Vagina (tissue), 2 donors: ENCODE data around the gene CYP21A2. TPM values are rescaled to one million over a fixed set of nuclear protein-coding genes. Genes with fewer than 3 reads are reported as not detected.

Experiments
- DNase-seq, 2 donors: peaks; one replicate each; pipeline ENCODE4 v3.0.0-alpha.2; 2017; ENCODE audit errors: extremely low spot score in 2 of 2
- H3K27ac ChIP-seq: fragments of 200-600 bp; sonication (generic); one replicate; pipeline ENCODE4 v1.5.1; 2019
- H3K27me3 ChIP-seq: fragments of 200-600 bp; sonication (generic); one replicate; pipeline ENCODE4 v1.5.1; 2019
- H3K36me3 ChIP-seq, 2 donors: fragments of 200-600 bp; sonication (generic); one replicate each; pipeline ENCODE4 v1.5.1; 2017 to 2019
- H3K4me1 ChIP-seq: fragments of 200-600 bp; sonication (generic); one replicate; pipeline ENCODE4 v1.5.1; 2019
- H3K4me3 ChIP-seq, 2 donors: fragments of 200-600 bp; sonication (generic); 1 replicate in 1 of 2; 2 replicates in 1 of 2; pipeline ENCODE4 v1.5.1; 2016 to 2019
- H3K9me3 ChIP-seq: fragments of 200-600 bp; sonication (generic); one replicate; pipeline ENCODE4 v1.5.1; 2019
- CTCF ChIP-seq, 3 experiments: fragments of 450-650 bp in 2 of 3; fragments of 200-600 bp in 1 of 3; sonication (generic) in 1 of 3; IDR thresholded peaks; one replicate each; pipeline ENCODE4 v1.5.1; 2017 to 2019; ENCODE audit warnings: antibody characterized with exemption in 3 of 3, mild to moderate bottlenecking in 2 of 3, moderate library complexity in 2 of 3
- POLR2A ChIP-seq, 2 donors: fragments of 450-650 bp; IDR thresholded peaks; one replicate each; pipeline ENCODE4 v1.6.1; 2017; ENCODE audit warnings: antibody characterized with exemption in 2 of 2, mild to moderate bottlenecking in 2 of 2, moderate library complexity in 2 of 2
- POLR2AphosphoS5 ChIP-seq, 2 donors: sonication (generic); formaldehyde crosslinking; IDR thresholded peaks; one replicate each; pipeline ENCODE4 v1.9.0; 2017; ENCODE audit warnings: antibody characterized with exemption in 2 of 2, mild to moderate bottlenecking in 2 of 2, low read depth in 1 of 2; ENCODE audit not compliant: insufficient read depth in 1 of 2
- intact Hi-C: fragments of 100-400 bp; cut with DNase I; formaldehyde crosslinking; loops from one replicate; pipeline ENCODE4 v1.15.1; 2023
- small RNA-seq: library from RNA; depleted of rRNA; stranded (forward); fragments of <200 nt; gene quantifications from one replicate; pipeline ENCODE3, GENCODE V24; 2016
- total RNA-seq: library from RNA; depleted of rRNA; stranded (reverse); fragments of >200 nt; gene quantifications from one replicate; pipeline ENCODE4 v1.2.3, GENCODE V29; 2016

Gene CYP21A2
- total RNA-seq, 1 donor from 2014 or later: 9.3 TPM

- DNase-seq: no peak
- intact Hi-C loops: loop anchor here (2.0 kb wide), 1 partner anchor 23 kb away; no protein-coding TSS in a partner anchor
- H3K9me3 ChIP-seq: no peaks in the 10 kb centered on the region
Measured at GRCh38 chr6:32087574-32088486, 49.6 kb downstream of the CYP21A2 start.

GRCh38 chr6:32088487-32089049 is 50.4 kb downstream of the CYP21A2 start:
- peaks cover 0 to 4% of the 10 kb centered on the region in 2 donors for H3K36me3 ChIP-seq
- H3K4me1 ChIP-seq: peaks cover 41% of the 10 kb centered on the region
- H3K27me3 ChIP-seq: no peaks in the 10 kb centered on the region
- no peak for DNase-seq
- intact Hi-C loops: no loop called here
- TF ChIP-seq POLR2AphosphoS5 (IDR thresholded peaks at IDR 0.05; ENCODE audit: insufficient read depth in 1 of 2, low read depth in 1 of 2) (peak in 1 of 2 donors; percentile 9), CTCF (IDR thresholded peaks at IDR 0.05) (no peak), POLR2A (IDR thresholded peaks at IDR 0.05) (no peak)
- no peak overlapping the region for H3K4me3 ChIP-seq
- H3K9me3 ChIP-seq: no peaks in the 10 kb centered on the region
- peak overlapping the region; percentile 96 for H3K27ac ChIP-seq

More at GRCh38 chr6:32087574-32088486, 49.6 kb downstream of the CYP21A2 start:
- peak overlapping the region; percentile 96 for H3K27ac ChIP-seq
- peaks cover 0 to 7% of the 10 kb centered on the region in 2 donors for H3K36me3 ChIP-seq
- peak in 2 of 3 experiments; percentile 25 to 53 for TF ChIP-seq CTCF (IDR thresholded peaks at IDR 0.05)
- no peak for TF ChIP-seq POLR2AphosphoS5 (IDR thresholded peaks at IDR 0.05; ENCODE audit: insufficient read depth in 1 of 2, low read depth in 1 of 2)
- peak overlapping the region; percentile 32 to 37 for H3K4me3 ChIP-seq
- no peaks in the 10 kb centered on the region for H3K27me3 ChIP-seq
- peaks cover 46% of the 10 kb centered on the region for H3K4me1 ChIP-seq

- no peak for DNase-seq
- TF ChIP-seq POLR2A (IDR thresholded peaks at IDR 0.05): no peak
- TF ChIP-seq POLR2AphosphoS5 (IDR thresholded peaks at IDR 0.05; ENCODE audit: insufficient read depth in 1 of 2, low read depth in 1 of 2): no peak
- no peak for TF ChIP-seq CTCF (IDR thresholded peaks at IDR 0.05)
- H3K4me3 ChIP-seq: no peak overlapping the region
- H3K9me3 ChIP-seq: no peaks in the 10 kb centered on the region
- peak overlapping the region; percentile 96 for H3K27ac ChIP-seq
- intact Hi-C loops: no loop called here
- H3K27me3 ChIP-seq: no peaks in the 10 kb centered on the region
- H3K4me1 ChIP-seq: peaks cover 40% of the 10 kb centered on the region
- no peaks in the 10 kb centered on the region for H3K36me3 ChIP-seq
Measured at GRCh38 chr6:32089082-32089828, 51.0 kb downstream of the CYP21A2 start.

Small RNA genes within 50 kb of the gene (small RNA-seq; reads per million reads assigned to genes)
- gene RNA5SP206: not detected

Other genes starting within 250 kb of the CYP21A2 start
- gene VARS1, start 242.7 kb upstream of the CYP21A2 start, total RNA-seq: 39.8 TPM
- gene LSM2, start 231.4 kb upstream of the CYP21A2 start, total RNA-seq: 51.6 TPM
- gene HSPA1L, start 223.1 kb upstream of the CYP21A2 start, total RNA-seq: 0.98 TPM
- 345 TPM for gene HSPA1A, start 222.9 kb upstream of the CYP21A2 start, total RNA-seq
- 466 TPM for gene HSPA1B, start 210.7 kb upstream of the CYP21A2 start, total RNA-seq
- gene NEU1, start 175.6 kb upstream of the CYP21A2 start, total RNA-seq: 26.0 TPM
- 5.9 TPM for gene SLC44A4, start 159.4 kb upstream of the CYP21A2 start, total RNA-seq
- gene EHMT2, start 140.7 kb upstream of the CYP21A2 start, total RNA-seq: 45.2 TPM
- gene ZBTB12, start 136.3 kb upstream of the CYP21A2 start, total RNA-seq: 1.7 TPM
- gene C2, start 110.7 kb upstream of the CYP21A2 start, total RNA-seq: 2.9 TPM
- gene CFB, start 92.3 kb upstream of the CYP21A2 start, total RNA-seq: 9.6 TPM
- 100 TPM for gene NELFE, start 79.4 kb upstream of the CYP21A2 start, total RNA-seq
- gene SKIC2, start 79.2 kb upstream of the CYP21A2 start, total RNA-seq: 35.4 TPM
- 15.5 TPM for gene DXO, start 66.3 kb upstream of the CYP21A2 start, total RNA-seq
- gene C4A, start 56.4 kb upstream of the CYP21A2 start, total RNA-seq: 31.4 TPM
- 23.1 TPM for gene C4B, start 23.6 kb upstream of the CYP21A2 start, total RNA-seq
- gene TNXB, start 70.9 kb downstream of the CYP21A2 start, total RNA-seq: 207 TPM
- gene ATF6B, start 89.8 kb downstream of the CYP21A2 start, total RNA-seq: 76.6 TPM
- 2.7 TPM for gene FKBPL, start 91.9 kb downstream of the CYP21A2 start, total RNA-seq
- 8.8 TPM for gene PRRT1, start 113.5 kb downstream of the CYP21A2 start, total RNA-seq
- gene PPT2, start 115.7 kb downstream of the CYP21A2 start, total RNA-seq: 31.9 TPM
- gene EGFL8, start 126.2 kb downstream of the CYP21A2 start, total RNA-seq: 13.3 TPM
- 35.1 TPM for gene AGPAT1, start 137.7 kb downstream of the CYP21A2 start, total RNA-seq
- gene RNF5, start 140.0 kb downstream of the CYP21A2 start, total RNA-seq: 48.4 TPM
- 8.1 TPM for gene AGER, start 145.8 kb downstream of the CYP21A2 start, total RNA-seq
- gene PBX2, start 151.8 kb downstream of the CYP21A2 start, total RNA-seq: 49.4 TPM
- gene GPSM3, start 154.2 kb downstream of the CYP21A2 start, total RNA-seq: 16.2 TPM
- 18.2 TPM for gene NOTCH4, start 185.7 kb downstream of the CYP21A2 start, total RNA-seq